Fibroblast of upper back skin (primary cell): Measurements from ENCODE around the gene GALNS.

ENCODE experiments used
- DNase-seq: peaks from one replicate; pipeline ENCODE4 v3.0.0-alpha.2; 2013

GALNS gene

DNA sequence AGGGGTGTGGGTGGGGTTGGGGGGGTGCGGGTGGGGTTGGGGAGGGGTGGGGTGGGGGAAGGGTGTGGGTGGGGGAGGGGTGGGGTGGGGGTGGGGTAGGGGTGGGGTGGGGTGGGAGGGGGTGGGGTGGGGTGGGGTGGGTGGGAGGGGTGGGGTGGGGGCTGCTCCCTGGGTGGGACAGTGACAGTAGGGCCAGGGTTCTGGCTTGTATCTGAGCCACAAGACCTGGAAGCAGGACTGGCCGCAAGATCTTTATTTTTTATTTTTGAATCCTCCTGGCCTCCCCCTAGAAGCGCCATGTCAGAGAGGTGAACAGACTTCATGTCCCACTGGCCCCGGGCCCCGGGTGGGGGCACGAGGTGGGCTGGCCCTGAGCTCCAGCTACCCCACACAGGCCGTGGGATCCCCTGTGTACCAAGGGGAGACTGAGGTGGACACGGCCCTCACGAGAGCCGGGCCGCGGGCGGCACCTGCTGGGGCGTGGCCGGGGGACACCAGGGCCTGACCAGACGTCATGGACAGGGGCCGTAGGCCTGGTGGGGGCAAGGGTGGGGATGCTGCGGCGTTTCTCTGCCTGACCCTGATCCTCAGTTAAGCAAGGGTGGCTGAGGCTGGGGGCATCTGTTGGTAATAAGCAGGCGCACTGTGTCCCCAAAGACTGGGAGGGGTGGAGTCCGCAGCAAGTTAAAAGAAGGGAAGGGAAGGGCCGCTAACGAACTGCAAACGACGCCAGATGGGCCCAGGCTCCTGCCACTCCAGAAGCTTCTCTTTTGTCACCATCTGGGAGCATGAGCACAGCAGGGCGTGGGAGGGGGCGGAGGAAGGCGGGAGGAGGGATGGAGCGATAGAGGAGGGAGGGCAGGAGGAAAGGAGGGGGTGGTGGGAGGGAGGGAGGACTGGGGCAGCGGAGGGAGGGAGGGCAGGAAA is 32.0 kb upstream of the GALNS start:
- no peak for DNase-seq

DNA sequence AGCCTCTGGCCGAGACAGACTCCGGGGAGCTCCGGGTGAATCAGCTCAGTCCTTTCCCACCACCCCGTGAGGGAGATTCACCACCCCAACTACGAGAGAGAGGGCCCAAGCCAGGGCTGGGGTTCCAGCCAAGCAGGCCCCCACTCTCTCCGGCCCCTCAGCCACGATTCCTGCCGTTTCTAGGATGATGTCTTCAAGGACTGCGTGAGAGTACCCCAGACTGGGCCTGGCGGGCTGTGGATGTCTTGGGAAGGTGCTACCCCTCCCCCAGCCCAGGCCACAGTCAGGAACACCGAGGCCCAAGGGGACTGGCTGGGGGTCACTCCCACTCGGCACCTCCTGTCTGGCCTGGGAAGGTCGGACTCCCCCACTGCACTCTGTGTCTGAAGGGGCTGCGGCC is 31.3 kb upstream of the GALNS start:
- no peak for DNase-seq

DNA sequence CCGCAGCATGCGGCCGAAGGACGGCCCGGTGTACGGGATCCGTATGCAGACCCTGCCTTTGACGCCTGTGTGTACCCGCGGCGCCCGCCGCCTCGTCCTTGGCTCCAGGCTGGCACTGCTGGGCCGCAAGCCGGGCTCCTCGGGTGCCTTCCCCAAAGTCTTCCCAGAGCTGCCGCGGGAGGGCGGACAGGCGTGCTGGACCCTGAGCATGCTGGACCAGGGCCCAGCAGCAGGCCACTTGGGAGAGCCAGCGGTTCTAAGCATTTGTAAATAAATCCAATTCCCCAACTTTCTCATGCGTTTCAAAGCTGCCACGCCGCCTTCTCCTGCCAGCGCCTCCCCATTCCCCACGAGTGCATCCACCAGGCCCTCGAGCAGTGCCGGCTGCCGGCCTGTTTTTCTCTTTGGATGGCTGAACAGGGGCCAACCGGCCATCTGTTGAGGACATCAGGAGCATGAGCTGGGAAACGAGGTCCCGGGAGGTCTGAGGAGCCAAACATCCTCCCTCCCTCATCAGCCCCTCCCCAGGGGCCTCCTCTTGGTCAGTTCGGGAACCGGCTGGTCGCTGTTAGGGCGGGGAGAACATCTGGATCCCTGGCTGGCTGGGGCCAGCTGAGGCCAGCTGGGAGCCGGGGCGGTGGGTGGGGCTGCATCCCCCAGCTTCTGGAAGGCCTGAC is 30.2 kb upstream of the GALNS start:
- peak; percentile 11 for DNase-seq

DNA sequence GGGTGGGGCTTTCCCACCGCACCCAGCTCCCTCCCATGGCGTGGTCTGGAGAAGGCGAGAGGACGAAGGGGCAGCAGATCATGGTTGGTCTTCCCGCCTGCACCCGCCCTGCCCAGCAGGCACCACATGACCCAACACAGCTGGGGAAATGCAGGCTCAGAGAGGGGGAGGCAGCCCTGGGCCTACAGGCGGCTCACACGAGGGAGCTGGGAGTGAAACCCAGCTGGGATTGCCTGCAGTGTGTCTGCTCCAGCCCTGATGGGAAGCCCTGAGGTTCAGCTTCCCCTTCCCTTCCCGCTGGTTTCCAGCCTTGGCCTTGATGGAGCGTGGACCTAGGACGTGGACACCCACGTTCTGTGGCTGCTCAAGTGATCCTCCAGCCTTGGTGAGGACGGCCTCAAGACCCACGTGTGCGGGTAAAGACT is 29.7 kb upstream of the GALNS start:
- no peak for DNase-seq

DNA sequence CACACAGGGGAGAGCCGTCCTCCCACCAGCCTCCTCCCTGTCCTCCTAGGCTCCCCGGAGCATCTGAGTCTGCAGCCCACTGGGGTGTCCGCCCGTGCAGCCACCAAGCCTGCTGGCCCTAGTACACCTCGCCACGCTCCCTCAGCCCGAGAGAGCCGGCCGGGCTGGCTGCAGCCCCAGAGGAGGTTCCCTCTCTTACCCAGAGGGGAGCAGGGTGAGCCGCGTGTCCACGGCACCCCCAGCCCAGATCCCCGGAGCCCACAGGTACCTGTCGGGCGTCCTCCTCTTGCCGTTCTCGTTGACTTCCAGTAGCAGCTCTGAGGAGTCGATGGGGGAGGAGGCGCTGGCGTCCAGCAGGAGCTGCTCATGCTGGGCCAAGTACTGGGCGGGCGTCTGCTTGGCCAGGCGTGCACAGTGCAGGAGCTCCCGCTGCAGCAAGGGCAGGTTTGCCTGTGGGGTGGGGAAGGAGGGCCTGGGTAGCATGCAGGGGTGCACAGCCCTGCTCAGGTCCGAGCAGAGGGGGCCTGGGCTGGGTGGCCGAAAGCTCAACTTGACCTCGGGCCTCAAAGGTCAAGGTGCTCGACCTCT is 29.0 kb upstream of the GALNS start:
- no peak for DNase-seq

DNA sequence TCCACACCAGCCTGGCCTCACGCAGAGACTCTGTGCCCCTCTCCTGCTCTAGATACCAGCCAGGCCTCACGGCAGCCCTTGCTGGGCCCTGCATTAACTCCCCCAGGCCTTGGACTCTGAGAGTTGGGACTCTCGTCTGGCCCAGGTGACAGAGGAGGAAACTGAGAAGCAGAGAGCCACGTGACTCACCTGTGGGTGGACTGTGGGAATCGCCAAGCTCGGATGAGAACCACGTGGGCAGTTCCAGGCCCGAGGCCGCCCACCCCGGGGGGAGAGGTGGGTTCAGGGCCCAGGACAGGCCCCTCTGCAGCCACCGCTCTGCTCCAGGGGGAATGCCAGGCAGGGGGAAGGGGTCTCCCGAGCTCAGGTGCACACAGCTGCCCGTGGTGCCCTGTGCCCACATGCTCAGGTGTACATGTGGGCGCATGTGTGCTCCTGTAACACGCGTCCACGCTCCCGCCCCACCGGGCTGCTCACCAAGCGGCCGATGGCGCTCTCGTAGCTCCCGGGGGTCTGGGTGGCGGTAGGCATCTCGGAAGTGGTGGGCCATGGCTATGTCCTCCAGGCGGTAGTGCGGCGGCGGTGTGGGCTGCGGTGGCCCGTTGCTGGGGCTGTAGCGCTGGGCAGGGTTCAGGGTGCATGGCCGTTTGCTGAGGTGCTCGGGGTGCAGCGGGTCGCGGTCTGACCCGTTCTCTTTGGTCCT is 28.0 kb upstream of the GALNS start:
- DNase-seq: no peak

DNA sequence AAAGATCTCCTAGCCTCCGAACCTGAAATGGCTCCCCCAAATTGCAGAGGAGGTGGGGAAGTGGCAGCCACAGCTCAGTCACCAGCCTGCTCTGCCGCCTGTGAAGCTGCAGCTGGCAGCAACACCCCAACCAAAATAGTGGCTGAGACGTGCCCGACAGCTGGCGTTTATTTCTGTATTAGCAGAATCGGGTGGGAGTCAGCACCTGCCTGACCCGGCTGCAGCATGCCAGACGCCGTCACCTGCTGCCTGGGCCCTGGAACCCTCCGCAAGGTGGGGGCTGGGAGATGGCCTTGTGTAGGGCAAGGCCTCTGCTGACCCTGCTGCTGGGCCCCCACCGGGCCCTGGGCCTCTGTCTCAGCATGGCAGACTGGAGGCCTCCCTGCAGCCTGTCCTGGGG is 27.2 kb upstream of the GALNS start:
- no peak for DNase-seq

DNA sequence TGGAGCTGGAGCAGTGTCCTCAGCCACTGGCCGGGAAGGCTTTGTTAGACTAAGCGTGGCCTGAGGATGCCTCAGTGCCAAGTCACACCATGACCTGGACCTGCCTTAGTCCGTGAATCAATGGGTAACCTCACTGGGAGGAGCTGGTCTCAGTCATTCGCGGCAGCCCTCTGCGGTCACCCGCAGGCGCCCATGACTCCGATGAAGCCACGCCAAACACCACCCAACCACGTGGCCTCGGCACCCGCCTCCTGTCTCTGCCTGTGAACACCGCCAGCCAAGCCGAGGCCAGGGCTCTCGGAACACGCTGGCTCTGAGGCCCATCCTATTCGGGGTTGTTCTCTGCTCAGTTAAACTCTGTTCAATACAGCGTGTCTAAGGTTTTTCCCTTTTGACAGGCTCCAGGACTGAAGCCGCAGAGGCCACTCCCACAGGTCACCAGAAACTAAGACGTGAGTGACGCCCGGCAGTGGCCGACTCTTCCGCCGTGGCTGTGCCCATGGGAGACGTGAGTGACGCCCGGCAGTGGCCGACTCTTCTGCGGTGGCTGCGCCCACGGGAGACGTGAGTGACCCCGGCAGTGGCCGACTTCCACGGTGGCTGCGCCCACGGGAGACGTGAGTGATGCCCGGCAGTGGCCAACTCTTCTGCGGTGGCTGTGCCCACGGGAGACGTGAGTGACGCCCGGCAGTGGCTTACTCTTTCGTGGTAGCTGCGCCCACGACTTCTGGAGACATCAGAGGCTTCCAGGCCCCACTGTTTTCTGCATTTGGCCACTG is 26.6 kb upstream of the GALNS start:
- no peak for DNase-seq

DNA sequence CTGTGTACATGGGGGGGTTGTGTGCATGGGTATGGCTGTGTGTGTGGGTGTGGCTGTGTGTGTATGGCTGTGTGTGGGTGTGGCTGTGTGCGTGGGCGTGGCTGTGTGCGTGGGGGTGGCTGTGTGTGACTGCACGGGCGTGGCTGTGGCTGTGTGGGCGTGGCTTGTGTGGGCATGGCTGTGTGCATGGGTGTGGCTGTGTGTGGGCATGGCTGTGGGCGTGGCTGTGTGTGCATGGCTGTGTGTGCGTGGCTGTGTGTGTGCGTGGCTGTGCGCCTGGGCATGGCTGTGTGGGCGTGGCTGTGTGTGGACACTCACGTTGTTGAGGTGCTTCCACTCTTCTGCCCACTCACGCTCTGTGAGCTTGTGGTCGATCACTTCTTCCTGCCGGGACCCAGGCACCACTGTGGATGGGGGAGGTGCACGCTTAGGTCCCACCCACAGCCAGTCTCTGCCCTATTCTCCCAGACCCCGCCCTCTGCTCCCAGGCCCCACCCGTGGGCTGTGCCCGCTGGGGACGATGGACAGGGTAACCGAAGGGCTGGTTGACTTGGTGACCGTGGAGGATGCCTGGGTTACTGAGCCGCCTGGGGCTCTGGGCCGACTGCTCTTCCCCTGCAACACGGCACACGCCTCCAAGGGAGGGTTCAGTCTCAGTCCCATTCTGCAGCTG is 25.7 kb upstream of the GALNS start:
- DNase-seq: no peak

DNA sequence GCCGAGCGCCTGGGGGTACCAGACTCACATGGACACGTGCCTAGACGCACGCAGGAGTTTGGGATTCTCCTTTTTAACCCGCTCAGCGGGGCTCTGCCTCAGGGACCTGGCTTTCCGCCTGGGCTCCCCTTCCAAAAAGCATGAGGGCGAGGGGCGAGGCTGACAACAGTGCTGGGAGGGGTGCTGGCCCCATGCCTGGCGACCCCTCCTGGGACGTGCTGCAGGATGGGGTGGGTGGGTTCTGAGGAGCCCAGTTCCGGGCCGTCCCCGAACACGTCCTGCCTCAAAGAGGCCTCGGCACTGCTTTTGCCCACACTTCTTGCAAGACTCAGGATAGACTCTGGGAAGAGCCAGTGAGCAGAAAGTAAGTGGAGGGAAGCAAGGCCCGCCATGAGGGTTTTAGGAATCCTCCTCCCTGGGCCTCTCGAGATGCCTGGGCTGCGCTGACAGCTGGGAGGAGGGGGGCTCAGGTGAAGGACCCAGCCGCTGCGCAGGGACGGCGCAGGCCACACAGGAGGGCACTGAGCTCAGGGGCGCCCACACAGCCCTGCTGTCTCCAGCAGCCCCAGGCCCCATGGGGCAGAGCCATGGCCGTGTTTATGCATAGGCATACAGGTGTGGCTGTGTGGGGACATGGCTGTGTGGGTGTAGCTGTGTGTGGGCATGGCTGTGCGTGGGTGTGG is 25.1 kb upstream of the GALNS start:
- DNase-seq: no peak

DNA sequence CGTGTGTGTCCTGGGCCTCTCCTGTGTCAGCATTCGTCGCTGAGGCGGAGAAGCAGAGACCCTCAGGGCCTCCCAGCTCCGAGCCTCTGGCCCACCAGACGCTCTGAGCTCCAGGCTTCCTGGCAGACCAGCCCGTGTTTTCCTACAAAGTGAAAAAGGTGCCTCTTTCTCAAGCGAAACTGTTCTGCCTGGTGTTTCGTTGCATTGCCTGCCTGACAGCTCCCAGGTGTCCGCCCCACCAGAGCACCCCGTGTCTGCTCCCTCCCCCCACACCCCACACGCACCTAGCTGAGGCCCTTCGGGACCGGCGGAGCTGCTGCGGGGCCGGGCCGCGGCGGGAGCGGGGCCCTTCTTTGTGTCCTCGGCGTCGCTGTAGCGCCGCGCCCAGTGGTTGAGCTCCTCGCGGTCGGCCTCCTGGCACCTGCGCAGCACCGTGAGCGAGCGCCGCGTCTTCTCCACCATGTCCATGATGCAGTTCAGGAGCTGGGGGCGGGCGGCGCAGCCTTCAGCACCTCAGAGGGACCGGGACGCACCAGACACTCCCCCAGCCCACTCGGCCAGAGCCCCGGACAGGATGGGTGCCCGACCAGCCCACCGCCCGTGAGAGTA is 24.4 kb upstream of the GALNS start:
- no peak for DNase-seq

DNA sequence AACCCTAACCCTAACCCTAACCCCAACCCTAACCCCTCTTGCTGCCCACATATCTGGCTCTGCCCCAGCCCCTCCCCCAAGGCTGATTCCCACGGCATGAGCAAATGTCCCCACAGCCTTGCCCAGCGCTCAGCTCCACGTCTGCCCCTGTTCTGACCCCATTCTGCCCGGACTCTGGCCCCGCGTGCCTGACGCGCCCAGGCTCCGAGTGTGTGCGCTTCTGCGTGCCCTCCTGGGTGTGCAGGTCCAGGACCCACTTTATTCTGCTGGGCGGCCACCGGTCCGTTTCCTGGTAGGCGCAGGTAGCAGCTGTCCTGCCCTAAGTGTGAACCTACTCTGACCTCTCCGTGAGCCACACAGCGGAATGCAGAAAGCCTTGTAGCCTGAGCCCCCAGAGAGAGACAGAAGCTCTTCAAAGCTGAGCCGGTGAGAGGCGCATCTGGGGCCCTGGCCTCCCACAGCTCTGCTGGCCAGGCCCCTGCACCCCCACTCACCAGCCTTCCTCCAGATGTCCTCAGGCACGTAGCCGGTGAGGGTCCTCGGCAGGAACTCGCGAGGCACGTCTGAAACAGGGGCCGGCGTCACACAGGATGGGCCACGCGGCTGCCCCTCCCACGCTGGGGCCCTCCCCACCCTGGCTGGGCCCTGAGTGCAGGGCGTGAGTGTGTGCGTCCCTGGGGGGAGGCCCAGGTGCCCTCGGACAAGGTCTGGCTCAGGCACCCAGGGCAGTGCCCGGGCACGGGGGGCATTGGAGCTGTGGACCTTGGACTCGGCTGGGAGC is 23.7 kb upstream of the GALNS start:
- DNase-seq: no peak

DNA sequence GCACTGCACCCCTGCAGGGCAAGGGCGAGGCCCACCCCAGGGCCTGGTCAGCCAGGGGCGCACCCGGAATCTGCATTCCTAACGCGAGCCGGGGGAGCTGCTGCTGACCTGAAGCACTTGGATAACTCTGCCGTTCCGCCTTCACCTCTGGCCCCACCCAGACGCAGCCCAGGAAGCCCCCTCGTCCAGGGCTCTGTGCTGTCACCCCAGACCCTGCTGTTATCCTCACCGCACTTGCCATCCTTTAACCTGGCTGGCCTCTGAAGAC is 23.0 kb upstream of the GALNS start:
- no peak for DNase-seq

DNA sequence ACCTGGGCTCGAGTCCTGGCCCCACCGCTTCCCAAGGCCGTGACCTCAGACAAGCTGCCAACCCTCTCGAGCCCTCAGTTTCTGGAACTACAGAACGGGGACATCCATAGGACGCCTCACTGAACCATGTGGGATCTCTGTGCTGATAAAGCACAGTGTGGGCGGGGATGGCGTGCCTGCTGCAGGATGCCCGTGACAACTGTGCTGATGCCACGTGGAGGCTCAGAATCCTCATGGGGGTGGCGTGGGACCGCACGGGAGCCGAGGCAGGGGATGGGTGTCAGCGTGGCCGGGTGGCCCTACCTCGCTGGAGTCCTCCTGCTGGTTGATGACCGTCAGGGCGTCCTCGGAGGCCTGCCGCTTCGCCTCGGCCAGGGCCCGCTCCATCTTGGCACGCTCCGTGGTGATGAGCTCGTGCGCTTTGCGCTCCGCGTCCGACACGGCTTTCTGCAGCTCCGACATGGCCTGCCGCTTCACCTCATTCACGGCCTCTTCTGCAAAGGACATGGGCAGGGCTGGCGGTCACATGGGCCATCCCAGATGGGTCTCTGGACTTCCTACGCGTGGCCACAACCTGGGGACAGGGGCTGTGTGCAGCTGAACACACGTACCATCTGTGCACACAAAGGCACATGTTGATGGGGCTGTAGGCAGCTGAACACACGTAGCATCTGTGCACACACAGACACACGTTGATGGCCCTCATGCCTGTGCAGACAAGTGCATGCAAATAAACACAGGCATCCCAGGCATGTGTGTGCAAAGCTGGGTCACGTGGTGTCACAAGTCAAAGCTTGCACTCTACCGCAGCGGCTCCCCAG is 22.4 kb upstream of the GALNS start:
- DNase-seq: no peak

DNA sequence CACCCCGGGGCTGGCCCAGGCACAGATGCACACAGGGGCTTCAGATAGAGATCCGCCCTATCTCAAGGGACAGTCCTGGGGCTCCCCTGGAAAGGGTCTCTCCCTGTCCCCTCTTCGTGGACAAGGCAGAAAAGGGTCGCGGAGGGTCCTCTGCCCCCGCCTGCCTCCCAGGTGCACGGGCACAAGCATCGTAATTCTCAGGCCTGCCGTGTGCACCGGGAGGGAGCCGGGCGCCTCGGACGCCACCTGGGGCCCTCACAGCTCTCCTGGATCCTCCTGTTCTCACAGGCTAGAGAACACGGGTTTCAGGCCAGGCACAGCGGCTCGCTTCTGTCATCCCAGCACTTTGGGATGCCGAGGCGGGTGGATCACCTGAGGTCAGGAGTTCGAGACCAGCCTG is 21.6 kb upstream of the GALNS start:
- no peak for DNase-seq

DNA sequence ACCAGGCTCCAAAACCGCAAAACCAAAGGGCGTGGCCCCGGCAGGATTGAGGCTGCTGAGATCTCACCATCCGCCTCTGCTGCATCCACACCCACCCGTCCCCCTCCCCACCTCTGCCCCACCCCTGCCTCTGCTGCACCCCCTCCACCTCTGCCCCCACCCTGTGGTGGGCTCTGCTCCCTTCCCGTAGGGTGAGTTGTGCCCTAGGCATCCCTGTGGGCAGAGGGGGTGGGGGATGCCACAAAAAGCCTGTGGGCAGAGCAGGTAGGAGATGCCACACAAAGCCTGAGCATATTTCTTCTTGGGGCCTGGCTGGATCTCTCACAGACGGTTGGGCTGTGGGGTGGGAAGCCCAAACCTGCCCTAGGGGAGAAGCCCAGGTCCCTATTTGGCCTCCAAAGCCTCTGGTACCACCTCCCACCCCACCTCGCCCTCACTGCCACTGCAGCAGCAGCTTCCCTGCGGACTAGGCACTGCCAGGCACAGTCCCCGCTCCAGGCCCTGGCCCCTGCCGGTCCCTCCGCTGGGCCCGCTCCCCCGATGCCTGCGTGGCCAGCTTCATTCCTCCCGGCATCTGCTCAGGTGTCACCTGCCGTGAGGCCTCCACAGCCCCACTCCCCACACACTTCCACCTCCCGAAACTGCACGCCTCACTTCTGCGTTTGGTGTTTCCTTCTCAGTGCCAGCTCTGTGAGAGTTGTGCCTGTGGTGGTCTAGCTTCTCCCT is 21.0 kb upstream of the GALNS start:
- no peak for DNase-seq

DNA sequence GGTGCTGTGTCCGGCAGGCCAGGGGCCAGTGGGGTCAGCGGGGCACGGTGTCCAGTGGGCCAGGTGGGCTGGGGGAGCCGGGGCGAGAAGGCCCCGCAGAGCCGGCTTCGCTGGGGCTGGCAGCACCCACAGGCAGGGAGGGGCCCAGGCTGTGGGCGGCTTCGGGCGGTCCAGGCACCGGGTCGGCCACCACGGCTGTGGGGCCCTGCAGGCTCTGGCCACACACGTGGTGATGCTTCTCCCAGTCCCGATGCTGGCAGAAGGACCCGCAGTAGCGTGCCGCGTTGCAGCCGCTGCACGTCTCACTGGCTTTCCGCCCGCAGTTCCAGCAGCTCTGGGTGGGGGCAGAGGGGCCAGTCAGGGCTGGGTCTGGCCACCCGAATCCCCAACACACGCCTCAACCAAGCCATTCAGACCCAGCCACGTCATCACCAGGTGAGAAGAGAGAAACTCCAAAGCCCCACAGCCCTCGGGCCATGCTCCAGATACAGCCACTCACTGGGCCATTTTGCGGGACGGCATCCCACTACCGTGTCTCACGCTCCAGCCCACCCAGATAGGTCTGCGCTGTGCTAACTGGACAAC is 20.3 kb upstream of the GALNS start:
- no peak for DNase-seq

DNA sequence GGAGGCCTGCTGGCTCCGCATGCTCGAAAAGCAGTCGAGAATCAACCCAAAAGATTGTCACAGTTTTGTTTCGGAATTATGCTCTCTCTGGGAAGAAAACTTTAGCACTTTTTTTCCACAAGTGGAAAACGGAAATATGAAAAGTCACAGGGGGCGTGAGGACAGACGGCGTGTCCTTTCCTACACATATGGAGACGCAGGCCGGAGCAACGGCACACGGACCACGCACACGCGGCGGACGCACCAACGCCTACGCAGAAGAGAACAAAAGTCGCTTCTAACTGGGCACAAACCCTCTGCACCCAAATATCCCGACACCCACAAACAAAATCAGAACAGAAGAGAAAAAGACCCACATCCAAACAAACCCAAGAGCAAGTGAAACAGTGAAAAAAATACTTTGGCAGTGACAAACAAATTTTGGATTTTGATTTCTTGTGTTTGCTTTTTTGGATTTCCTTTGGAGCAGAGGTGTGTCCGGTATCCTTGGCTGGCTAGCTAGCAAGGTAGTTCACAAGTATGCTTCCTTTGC is 19.0 kb upstream of the GALNS start:
- no peak for DNase-seq
